Hepatocyte (in vitro differentiated cells): ENCODE measurements around the gene TTC28. TPM values are rescaled to one million over a fixed set of nuclear protein-coding genes. Genes with fewer than 3 reads are reported as not detected.
"Not testable (repeated sequence)": the region's sequence is repeated elsewhere in the genome, so short reads cannot be mapped to it uniquely, and the experiment has no call there.

Source experiments
- DNase-seq: peaks from one replicate; pipeline ENCODE4 v3.0.0-alpha.2; 2016; ENCODE audit warnings: low spot score
- H2AFZ ChIP-seq: fragments of 200-600 bp; sonication (generic); 2 replicates; pipeline ENCODE4 v1.6.0; 2016; ENCODE audit warnings: antibody characterized with exemption, mild to moderate bottlenecking
- H3K27ac ChIP-seq: fragments of 200-600 bp; sonication (generic); 2 replicates; pipeline ENCODE4 v1.5.1; 2016; ENCODE audit warnings: mild to moderate bottlenecking
- H3K27me3 ChIP-seq: fragments of 200-600 bp; sonication (generic); 2 replicates; pipeline ENCODE4 v1.6.1; 2016
- H3K36me3 ChIP-seq: fragments of 200-600 bp; sonication (generic); replicated peaks from 2 replicates; pipeline ENCODE4 v1.5.1; 2016; ENCODE audit warnings: low read depth; ENCODE audit not compliant: insufficient read depth
- H3K4me1 ChIP-seq: fragments of 200-600 bp; sonication (generic); 2 replicates; pipeline ENCODE4 v1.5.1; 2016; ENCODE audit warnings: mild to moderate bottlenecking, moderate library complexity; ENCODE audit not compliant: insufficient read depth
- H3K4me2 ChIP-seq: fragments of 200-600 bp; sonication (generic); 2 replicates; pipeline ENCODE4 v1.6.0; 2016
- H3K4me3 ChIP-seq: fragments of 200-600 bp; sonication (generic); 2 replicates; pipeline ENCODE4 v1.5.1; 2016; ENCODE audit warnings: mild to moderate bottlenecking
- H3K79me2 ChIP-seq: fragments of 200-600 bp; sonication (generic); 2 replicates; pipeline ENCODE4 v1.6.0; 2017; ENCODE audit warnings: mild to moderate bottlenecking
- H3K9me2 ChIP-seq: fragments of 200-600 bp; sonication (generic); replicated peaks from 2 replicates; pipeline ENCODE4 v1.6.0; 2017; ENCODE audit warnings: mild to moderate bottlenecking; ENCODE audit not compliant: insufficient read depth
- H3K9me3 ChIP-seq: fragments of 200-600 bp; sonication (generic); 2 replicates; pipeline ENCODE4 v1.5.1; 2016; ENCODE audit warnings: low read depth, mild to moderate bottlenecking
- H4K20me1 ChIP-seq: fragments of 200-600 bp; sonication (generic); 2 replicates; pipeline ENCODE4 v1.6.0; 2016; ENCODE audit warnings: mild to moderate bottlenecking; ENCODE audit not compliant: insufficient read depth, poor library complexity, severe bottlenecking
- CTCF ChIP-seq: fragments of 200-600 bp; sonication (generic); IDR thresholded peaks from 2 replicates; pipeline ENCODE4 v1.5.1; 2016; ENCODE audit warnings: antibody characterized with exemption, mild to moderate bottlenecking; ENCODE audit not compliant: poor library complexity
- EZH2 ChIP-seq: fragments of 200-600 bp; sonication (generic); IDR thresholded peaks from 2 replicates; pipeline ENCODE4 v1.6.1; 2016; ENCODE audit warnings: antibody characterized with exemption, mild to moderate bottlenecking, borderline replicate concordance
- EZH2phosphoT487 ChIP-seq: fragments of 200-600 bp; sonication (generic); IDR thresholded peaks from one replicate; pipeline ENCODE4 v1.6.1; 2018; ENCODE audit warnings: antibody characterized with exemption, mild to moderate bottlenecking, low read depth, moderate library complexity; ENCODE audit not compliant: unreplicated experiment, severe bottlenecking
- WGBS: methylation state at CpG from one replicate; pipeline ENCODE4 v1.1.6; 2016; ENCODE audit warnings: low lambda C conversion rate; ENCODE audit errors: missing lambda C conversion rate; 5-methylcytosine and 5-hydroxymethylcytosine counted together
- polyA plus RNA-seq: library from polyadenylated mRNA; unstranded; fragments of >200 nt; fragmentation: Nextera tagmentation; extraction: Ambion mirVana; gene quantifications from 2 replicates; pipeline ENCODE4 v1.2.1, GENCODE V29; 2016
- total RNA-seq: library from RNA; depleted of rRNA; stranded (reverse); fragments of >200 nt; gene quantifications from 2 replicates; pipeline ENCODE4 v1.2.3, GENCODE V29; 2014

Gene TTC28
- total and polyA plus RNA-seq, 2 experiments from 2014 or later: 14.7 to 30.4 TPM

- Histone ChIP-seq H2AFZ (no peak overlapping the region), H4K20me1 (no peaks in the 10 kb centered on the region), H3K4me1 (no peaks in the 10 kb centered on the region), H3K4me3 (no peak overlapping the region), H3K4me2 (no peak overlapping the region), H3K9me3 (no peaks in the 10 kb centered on the region), H3K9me2 (no peaks in the 10 kb centered on the region), H3K27ac (no peak overlapping the region), H3K79me2 (no peaks in the 10 kb centered on the region), H3K36me3 (no peaks in the 10 kb centered on the region), H3K27me3 (no peaks in the 10 kb centered on the region)
- TF ChIP-seq EZH2phosphoT487 (no peak), EZH2 (no peak), CTCF (no peak)
- 100% methylated on average over 1 of the region's 1 CpG for WGBS
- DNase-seq: no peak
These were observed 122.5 kb downstream of the TTC28 start for GRCh38 chr22:28557184-28557583.

GRCh38 chr22:28553108-28553866 lies 126.4 kb downstream of the TTC28 start:
- H3K27ac ChIP-seq, DNase-seq, H3K36me3 ChIP-seq, H3K27me3 ChIP-seq, H4K20me1 ChIP-seq, H3K9me2 ChIP-seq, H3K9me3 ChIP-seq, H3K4me1 ChIP-seq, H3K79me2 ChIP-seq, H3K4me3 ChIP-seq, H2AFZ ChIP-seq, H3K4me2 ChIP-seq: not testable (repeated sequence)
- 98% methylated on average over 10 of the region's 51 CpGs for WGBS

- Histone ChIP-seq H4K20me1 (no peaks in the 10 kb centered on the region), H2AFZ (no peak overlapping the region), H3K79me2 (no peaks in the 10 kb centered on the region), H3K4me2 (no peak overlapping the region), H3K9me2 (no peaks in the 10 kb centered on the region), H3K27me3 (no peaks in the 10 kb centered on the region), H3K4me1 (no peaks in the 10 kb centered on the region), H3K36me3 (no peaks in the 10 kb centered on the region), H3K9me3 (no peaks in the 10 kb centered on the region), H3K27ac (no peak overlapping the region), H3K4me3 (no peak overlapping the region)
- DNase-seq: no peak
- 95% methylated on average over 2 of the region's 2 CpGs for WGBS
- TF ChIP-seq CTCF (no peak), EZH2phosphoT487 (no peak), EZH2 (no peak)
These were observed 131.2 kb downstream of the TTC28 start for GRCh38 chr22:28548406-28548805.

GRCh38 chr22:28547132-28547842 lies 132.4 kb downstream of the TTC28 start:
- WGBS: 87% methylated on average over 4 of the region's 4 CpGs
- H3K79me2 ChIP-seq: no peaks in the 10 kb centered on the region
- H3K27me3 ChIP-seq: no peaks in the 10 kb centered on the region
- H4K20me1 ChIP-seq: no peaks in the 10 kb centered on the region
- H3K4me1 ChIP-seq: no peaks in the 10 kb centered on the region
- no peak for DNase-seq
- no peaks in the 10 kb centered on the region for H3K36me3 ChIP-seq
- TF ChIP-seq EZH2phosphoT487 (no peak), EZH2 (no peak), CTCF (no peak)
- H3K9me2 ChIP-seq: no peaks in the 10 kb centered on the region
- no peak overlapping the region for H2AFZ ChIP-seq
- no peak overlapping the region for H3K4me3 ChIP-seq
- no peaks in the 10 kb centered on the region for H3K9me3 ChIP-seq
- no peak overlapping the region for H3K27ac ChIP-seq
- H3K4me2 ChIP-seq: no peak overlapping the region
